Motor neuron (in vitro differentiated cells): Measurements from ENCODE around the gene MBD3. TPM values are rescaled to one million over a fixed set of nuclear protein-coding genes. Genes with fewer than 3 reads are reported as not detected.

Experiments
- ATAC-seq, 8 experiments: fragments of 200-7000 bp; cut with Tn5 transposase; replicated peaks in 6 of 8; 2 replicates each; pipeline ENCODE4 v1.8.0; 2021; ENCODE audit warnings: mild to moderate bottlenecking in 8 of 8, moderate library complexity in 8 of 8
- H3K27ac ChIP-seq, 2 donors: fragments of 250-450 bp; sonication (Bioruptor Pico); 2 replicates each; pipeline ENCODE4 v1.9.0; 2021; ENCODE audit warnings: antibody characterized with exemption in 2 of 2, mild to moderate bottlenecking in 2 of 2, moderate library complexity in 1 of 2
- H3K4me1 ChIP-seq, 2 donors: fragments of 250-450 bp; sonication (Bioruptor Pico); replicated peaks in 1 of 2; 2 replicates each; pipeline ENCODE4 v1.6.1; 2021; ENCODE audit warnings: antibody characterized with exemption in 2 of 2, mild to moderate bottlenecking in 2 of 2, moderate library complexity in 1 of 2
- H3K4me3 ChIP-seq, 5 donors: fragments of 250-450 bp; sonication (Bioruptor Pico); 2 replicates each; pipeline ENCODE4 v1.9.0; 2021; ENCODE audit warnings: antibody characterized with exemption in 5 of 5, mild to moderate bottlenecking in 5 of 5, moderate library complexity in 4 of 5
- WGBS, 10 experiments: fragments of 450-650 bp; shearing (Covaris generic); methylation state at CpG; one replicate each; pipeline ENCODE4 v1.0.0; 2022; 5-methylcytosine and 5-hydroxymethylcytosine counted together
- in situ Hi-C, 9 experiments: fragments of 400-800 bp; cut with MboI; loops; one replicate each; pipeline ENCODE4 v1.15.0; 2021; ENCODE audit warnings: low sequenced_read_pairs in 9 of 9, low pct_unique_long_range_greater_than_20kb in 2 of 9; ENCODE audit not compliant: unreplicated experiment in 9 of 9
- total RNA-seq, 8 experiments: library from RNA; unstranded; fragments of 300-600 nt; gene quantifications; 2 replicates each; pipeline versions ENCODE4 v1.2.3 to v1.2.4, GENCODE V29; 2022

The MBD3 gene
- total RNA-seq, 8 experiments from 2014 or later, result 37.0 to 114 (median 54.7) TPM

DNA sequence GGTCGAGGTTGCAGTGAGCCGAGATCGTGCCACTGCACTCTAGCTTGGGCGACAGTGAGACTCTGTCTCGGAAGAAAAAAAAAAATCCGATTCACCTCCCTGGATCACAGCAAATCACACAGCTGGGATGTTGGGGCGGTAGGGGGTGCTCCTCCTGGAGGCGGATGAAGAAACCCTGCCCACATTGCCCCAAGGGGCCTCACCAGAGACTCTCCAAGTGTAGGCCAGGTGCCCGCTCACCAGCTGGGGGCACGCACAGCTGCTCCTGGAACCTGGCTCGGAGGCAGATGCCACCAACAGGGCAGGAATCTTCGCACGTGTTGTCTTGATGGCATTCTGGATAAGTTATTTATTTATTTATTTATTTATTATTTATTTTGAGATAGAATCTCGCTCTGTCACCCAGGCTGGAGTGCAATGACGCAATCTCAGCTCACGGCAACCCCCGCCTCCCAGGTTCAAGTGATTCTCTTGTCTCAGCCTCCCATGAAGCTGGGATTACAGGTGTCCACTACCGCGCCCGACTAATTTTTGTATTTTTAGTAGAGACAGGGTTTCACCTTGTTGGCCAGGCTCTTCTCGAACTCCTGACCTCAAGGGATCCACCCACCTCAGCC lies 9.5 kb upstream of the MBD3 start:
- 80 to 100% (median 94%) methylated on average over 1 to 11 of the region's 21 CpGs; no CpG with 5 or more reads in 1 of the 10 experiments for WGBS, 10 experiments
- Histone ChIP-seq H3K27ac (no peak overlapping the region), H3K4me3 (no peak overlapping the region), H3K4me1 (peaks cover 8 to 17% of the 10 kb centered on the region in 2 donors)
- in situ Hi-C loops, result no loop called here
- no peak for ATAC-seq

GRCh38 chr19:1601613-1602064 lies 9.0 kb upstream of the MBD3 start:
- no peak overlapping the region for H3K4me3 ChIP-seq
- H3K4me1 ChIP-seq, result peaks cover 8 to 17% of the 10 kb centered on the region in 2 donors
- in situ Hi-C loops, result no loop called here
- ATAC-seq, result no peak
- 68 to 100% (median 93%) methylated on average over 1 to 11 of the region's 14 CpGs; no CpG with 5 or more reads in 2 of the 10 experiments for WGBS, 10 experiments
- no peak overlapping the region for H3K27ac ChIP-seq

DNA sequence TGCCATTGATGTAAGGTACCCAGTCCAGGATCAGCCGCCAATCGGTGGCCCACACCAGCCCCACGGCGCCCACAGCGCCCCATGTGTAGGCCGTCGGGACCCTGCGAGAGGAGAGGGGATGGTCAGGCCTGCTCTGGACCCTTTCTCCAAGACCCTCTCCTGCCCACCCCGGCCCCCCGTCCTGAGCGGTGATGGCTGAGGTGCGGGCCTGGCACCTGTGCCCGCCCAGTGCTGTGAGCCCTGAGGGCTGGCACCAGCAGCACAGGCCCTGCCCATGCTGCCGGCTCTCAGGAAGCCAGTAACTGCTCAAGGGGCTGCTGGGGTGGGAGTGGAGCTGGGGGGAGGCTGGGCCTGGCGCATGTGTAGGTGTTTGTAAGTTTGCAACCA lies 6.8 kb upstream of the MBD3 start:
- in situ Hi-C loops, result no loop called here
- no peak overlapping the region for H3K4me3 ChIP-seq
- H3K4me1 ChIP-seq, result peaks cover 7 to 12% of the 10 kb centered on the region in 2 donors
- 93% methylated on average over 3 of the region's 15 CpGs; no CpG with 5 or more reads in 9 of the 10 experiments for WGBS, 10 experiments
- ATAC-seq, result peak in 5 of 8 experiments; percentile 6 to 32 (median 25)
- H3K27ac ChIP-seq, result no peak overlapping the region

- Histone ChIP-seq H3K27ac (no peak overlapping the region), H3K4me3 (no peak overlapping the region), H3K4me1 (peaks cover 2 to 7% of the 10 kb centered on the region in 2 donors)
- in situ Hi-C loops, result no loop called here
- WGBS, 10 experiments, result 60 to 100% (median 90%) methylated on average over 1 to 7 of the region's 20 CpGs; no CpG with 5 or more reads in 4 of the 10 experiments
- peak in 4 of 8 experiments; percentile 15 to 21 (median 18) for ATAC-seq
These were observed 6.3 kb upstream of the MBD3 start for GRCh38 chr19:1598777-1599459.

DNA sequence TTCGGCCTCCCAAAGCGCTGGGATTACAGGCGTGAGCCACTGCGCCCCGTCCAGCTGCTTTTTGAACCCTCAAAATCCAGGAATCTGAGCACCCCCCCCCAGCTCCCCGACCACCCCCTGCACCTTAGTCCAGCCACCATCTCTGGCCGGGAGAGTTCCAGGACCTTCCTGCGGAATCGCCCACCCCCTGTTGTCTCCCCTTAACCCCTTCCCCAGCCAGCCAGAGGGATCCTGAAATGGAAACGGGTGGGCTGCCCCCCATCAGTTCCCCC lies 772 bp upstream of the MBD3 start:
- ATAC-seq, result no peak
- no CpG with 5 or more reads among the region's 10 CpGs for WGBS, 10 experiments
- Histone ChIP-seq H3K4me1 (peaks cover 8 to 16% of the 10 kb centered on the region in 2 donors), H3K27ac (no peak overlapping the region), H3K4me3 (peak overlapping the region in 2 of 5 donors; percentile 91 to 99)
- in situ Hi-C loops, result no loop called here

DNA sequence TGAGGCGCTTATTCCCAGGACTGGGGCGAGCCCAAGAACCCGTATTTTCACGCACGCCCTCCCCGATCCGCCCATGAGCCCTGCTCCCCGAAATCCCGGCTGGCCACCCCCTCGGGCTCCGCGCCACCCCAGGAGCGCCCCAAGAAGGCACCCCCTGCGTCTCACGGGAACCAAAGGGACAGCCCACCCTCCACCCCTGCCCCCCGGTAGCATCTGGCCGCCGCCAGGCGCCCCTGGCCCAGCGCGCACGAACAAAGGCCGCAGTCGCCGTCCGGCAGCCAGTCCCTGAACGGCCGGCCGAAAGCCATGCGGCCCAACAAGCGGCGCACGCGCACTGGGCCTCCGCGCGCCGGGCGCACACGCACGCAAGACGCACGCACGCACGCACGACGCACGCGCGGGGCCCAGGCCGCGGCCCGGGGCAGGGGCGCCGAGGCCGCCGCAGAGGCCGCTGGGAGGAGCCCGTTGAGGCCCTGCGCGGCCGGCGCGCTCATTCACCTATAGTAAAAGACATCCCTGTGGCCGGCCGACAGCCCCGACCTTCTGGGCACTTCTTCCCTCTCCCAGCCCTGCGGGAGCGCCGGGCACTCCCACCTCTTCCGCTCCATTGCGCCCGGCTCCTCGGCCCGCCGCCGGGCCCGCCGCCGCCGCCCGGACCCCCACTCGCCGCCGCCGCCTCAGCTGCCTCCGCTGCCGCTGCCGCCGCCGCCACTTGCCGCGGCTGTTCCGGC lies 476 bp downstream of the MBD3 start:
- Histone ChIP-seq H3K4me3 (peak overlapping the region; percentile 74 to 99 (median 91)), H3K4me1 (peaks cover 8 to 16% of the 10 kb centered on the region in 2 donors), H3K27ac (peak overlapping the region; percentile 98 to 99)
- in situ Hi-C loops, result no loop called here
- peak; percentile 72 to 85 (median 82) for ATAC-seq
- WGBS, 10 experiments, result 0 to 2% methylated on average over 3 to 13 of the region's 94 CpGs; no CpG with 5 or more reads in 8 of the 10 experiments

DNA sequence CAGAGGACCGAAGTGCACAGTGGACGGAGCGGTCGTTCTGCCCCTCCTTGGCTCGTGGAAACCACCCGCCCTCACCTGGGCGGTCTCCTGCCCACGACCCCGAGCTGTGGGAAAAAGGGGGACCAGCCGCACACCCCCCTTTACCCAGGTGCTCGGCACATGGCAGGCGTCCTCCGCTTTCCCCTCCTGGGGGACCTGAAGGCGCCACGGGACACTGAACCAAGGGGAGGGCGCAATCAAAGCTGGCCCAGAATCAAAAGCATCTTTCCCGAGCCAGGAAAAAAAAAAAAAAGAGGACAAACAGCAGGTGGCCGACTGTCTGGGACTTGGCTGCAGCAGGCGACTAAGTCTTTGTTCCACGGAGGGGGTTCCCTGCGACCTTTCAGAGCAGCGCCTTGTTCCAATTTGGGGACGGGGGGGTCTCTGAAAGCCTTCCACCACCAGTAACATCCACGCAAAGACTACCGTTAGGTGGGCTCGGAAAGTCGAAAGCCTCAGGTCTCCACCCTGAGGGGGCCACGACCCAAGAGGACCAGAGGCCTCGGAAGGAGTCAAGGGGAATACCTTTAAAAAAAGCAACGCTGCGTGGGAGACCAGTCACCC lies 1.1 kb downstream of the MBD3 start:
- Histone ChIP-seq H3K4me1 (peaks cover 8 to 16% of the 10 kb centered on the region in 2 donors), H3K4me3 (peak overlapping the region; percentile 74 to 99 (median 91)), H3K27ac (peak overlapping the region; percentile 98 to 99)
- no peak for ATAC-seq
- WGBS, 10 experiments, result 0 to 1% (median 0%) methylated on average over 1 to 14 of the region's 31 CpGs; no CpG with 5 or more reads in 6 of the 10 experiments
- in situ Hi-C loops, result no loop called here

GRCh38 chr19:1590641-1591397 lies 1.8 kb downstream of the MBD3 start:
- in situ Hi-C loops, result no loop called here
- ATAC-seq, result peak in 4 of 8 experiments; percentile 2 to 22 (median 10)
- WGBS, 10 experiments, result 0 to 60% (median 29%) methylated on average over 1 to 4 of the region's 10 CpGs; no CpG with 5 or more reads in 2 of the 10 experiments
- Histone ChIP-seq H3K27ac (peak overlapping the region; percentile 98 to 99), H3K4me3 (peak overlapping the region; percentile 74 to 99 (median 91)), H3K4me1 (peaks cover 8 to 16% of the 10 kb centered on the region in 2 donors)

DNA sequence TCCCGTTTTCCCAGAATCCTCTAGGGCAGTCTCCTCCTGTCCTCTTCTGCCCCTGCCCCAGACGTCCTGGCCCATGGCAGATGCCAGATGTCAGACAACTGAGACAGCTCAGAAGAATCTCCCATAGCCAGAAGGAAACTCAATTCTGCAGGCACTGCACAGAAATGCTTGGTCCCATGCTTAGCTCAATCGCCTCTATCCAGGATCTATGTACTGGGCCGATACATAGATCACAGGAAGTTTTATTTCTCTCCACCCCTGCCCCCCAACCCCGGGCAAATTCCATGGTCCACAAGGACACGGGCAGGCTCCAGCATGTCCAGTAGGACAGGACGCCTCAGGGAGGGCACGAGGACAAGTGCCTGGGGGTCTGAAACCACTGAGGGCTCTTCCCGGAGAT lies 4.8 kb downstream of the MBD3 start:
- in situ Hi-C loops, result no loop called here
- H3K4me3 ChIP-seq, result no peak overlapping the region
- peaks cover 8 to 11% of the 10 kb centered on the region in 2 donors for H3K4me1 ChIP-seq
- no peak for ATAC-seq
- no peak overlapping the region for H3K27ac ChIP-seq
- 56 to 94% (median 80%) methylated on average over 1 to 5 of the region's 9 CpGs; no CpG with 5 or more reads in 4 of the 10 experiments for WGBS, 10 experiments

DNA sequence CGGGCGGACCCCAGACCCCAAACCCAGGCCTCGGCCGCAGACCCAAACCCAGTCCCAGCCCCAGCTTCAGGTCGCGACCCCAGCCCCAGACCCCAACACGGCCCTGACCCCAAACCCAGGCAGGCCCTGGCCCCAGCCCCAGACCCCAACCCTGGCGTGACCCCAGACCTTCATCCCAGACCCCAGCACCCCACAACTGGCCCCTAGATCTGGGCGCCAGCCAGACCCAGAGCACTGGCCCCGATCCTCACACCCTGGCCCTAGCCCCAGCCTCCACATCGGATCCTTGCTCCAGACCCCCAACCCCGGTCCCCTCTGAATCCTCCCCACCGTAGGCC lies 7.5 kb downstream of the MBD3 start:
- Histone ChIP-seq H3K4me3 (no peak overlapping the region), H3K4me1 (peaks cover under 1 to 3% of the 10 kb centered on the region in 2 donors), H3K27ac (no peak overlapping the region)
- ATAC-seq, result peak in 3 of 8 experiments; percentile 7 to 25 (median 18)
- in situ Hi-C loops, result no loop called here
- no CpG with 5 or more reads among the region's 13 CpGs for WGBS, 10 experiments

DNA sequence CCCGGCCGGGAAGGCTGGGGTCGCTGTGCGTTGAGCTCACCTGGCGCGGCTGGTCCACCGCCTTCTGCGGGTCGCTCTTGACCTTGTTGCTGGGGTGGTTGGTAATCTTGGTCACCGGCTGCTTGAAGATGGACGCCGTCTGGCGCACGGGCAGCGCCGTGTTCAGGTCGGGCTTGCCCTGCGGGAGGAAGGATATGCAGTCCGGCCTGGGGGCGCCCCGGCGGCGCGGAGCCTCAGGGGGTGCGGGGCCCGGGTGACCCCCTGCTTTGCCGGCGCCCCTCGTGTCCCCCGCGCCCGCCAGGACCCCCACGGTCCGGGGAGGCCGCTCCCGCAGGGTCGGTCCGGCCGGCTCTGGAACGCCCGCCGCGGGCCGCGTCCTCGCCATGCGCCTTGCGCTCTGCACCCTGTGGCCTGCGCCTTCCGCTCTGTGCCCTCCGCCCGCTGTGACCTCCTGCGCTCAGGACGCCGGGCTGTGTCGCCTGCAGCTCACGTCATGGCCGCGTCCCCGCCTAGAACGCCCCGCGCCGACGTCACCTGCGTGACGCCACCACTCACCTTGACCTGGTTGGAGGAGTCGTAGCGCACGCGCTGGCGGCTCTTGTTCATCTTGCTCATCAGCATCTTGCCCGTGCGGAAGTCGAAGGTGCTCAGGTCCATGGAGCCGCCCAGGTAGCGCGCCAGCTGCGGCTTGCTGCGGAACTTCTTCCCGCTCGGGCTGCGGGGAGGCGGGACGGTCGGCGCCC lies 8.0 kb downstream of the MBD3 start:
- no peak overlapping the region for H3K4me3 ChIP-seq
- 90 to 97% (median 94%) methylated on average over 2 to 10 of the region's 87 CpGs; no CpG with 5 or more reads in 7 of the 10 experiments for WGBS, 10 experiments
- no peaks in the 10 kb centered on the region for H3K4me1 ChIP-seq
- H3K27ac ChIP-seq, result no peak overlapping the region
- ATAC-seq, result peak in 3 of 8 experiments; percentile 17 to 33 (median 29)
- in situ Hi-C loops, result no loop called here

DNA sequence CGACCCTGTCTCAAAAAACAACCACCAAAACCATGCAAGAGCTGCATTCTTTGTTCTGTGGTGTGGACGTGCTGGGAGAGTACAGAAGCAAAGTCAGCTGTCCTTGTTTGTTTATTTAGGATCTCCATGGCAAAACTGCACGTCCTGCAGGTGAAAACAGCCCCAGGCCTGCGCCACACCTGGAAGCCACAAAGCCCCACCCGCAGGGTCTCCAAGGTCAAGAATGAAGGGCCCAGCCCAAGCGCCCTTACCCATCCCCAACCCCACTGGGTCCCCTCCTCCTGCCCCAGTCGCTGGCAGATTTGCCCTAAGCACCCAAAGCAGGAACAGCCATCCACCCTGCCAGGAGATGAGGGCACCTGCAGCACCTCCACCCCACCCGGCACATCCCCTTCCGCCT lies 10.5 kb downstream of the MBD3 start:
- no peak for ATAC-seq
- 50 to 100% (median 100%) methylated on average over 1 to 2 of the region's 9 CpGs; no CpG with 5 or more reads in 5 of the 10 experiments for WGBS, 10 experiments
- no peak overlapping the region for H3K4me3 ChIP-seq

More for the DNA sequence above, 10.5 kb downstream of the MBD3 start:
- no peaks in the 10 kb centered on the region for H3K4me1 ChIP-seq
- H3K27ac ChIP-seq, result no peak overlapping the region
- in situ Hi-C loops, result no loop called here
